ENCODE measurements around the gene ARHGAP28.

DNA sequence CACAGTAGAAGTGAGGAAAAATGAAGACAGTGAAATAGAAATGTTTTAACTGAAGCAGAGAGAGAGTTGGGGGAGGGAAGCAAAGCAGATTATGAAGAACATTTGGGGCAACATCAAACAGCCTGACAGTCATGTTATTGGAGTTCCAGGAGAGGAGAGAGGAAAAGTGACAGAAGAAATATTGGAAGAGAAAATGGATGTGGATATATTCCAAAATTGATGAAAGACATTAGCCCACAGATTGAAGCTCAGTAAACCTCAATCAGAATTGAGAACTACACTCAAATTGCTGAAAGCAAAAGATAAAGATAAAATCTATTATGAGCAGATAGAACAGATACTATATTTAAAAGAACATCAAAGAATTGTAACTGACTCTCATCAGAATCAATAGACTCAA lies 90.8 kb downstream of the ARHGAP28 start:
- TF ChIP-seq, protein P1, sequence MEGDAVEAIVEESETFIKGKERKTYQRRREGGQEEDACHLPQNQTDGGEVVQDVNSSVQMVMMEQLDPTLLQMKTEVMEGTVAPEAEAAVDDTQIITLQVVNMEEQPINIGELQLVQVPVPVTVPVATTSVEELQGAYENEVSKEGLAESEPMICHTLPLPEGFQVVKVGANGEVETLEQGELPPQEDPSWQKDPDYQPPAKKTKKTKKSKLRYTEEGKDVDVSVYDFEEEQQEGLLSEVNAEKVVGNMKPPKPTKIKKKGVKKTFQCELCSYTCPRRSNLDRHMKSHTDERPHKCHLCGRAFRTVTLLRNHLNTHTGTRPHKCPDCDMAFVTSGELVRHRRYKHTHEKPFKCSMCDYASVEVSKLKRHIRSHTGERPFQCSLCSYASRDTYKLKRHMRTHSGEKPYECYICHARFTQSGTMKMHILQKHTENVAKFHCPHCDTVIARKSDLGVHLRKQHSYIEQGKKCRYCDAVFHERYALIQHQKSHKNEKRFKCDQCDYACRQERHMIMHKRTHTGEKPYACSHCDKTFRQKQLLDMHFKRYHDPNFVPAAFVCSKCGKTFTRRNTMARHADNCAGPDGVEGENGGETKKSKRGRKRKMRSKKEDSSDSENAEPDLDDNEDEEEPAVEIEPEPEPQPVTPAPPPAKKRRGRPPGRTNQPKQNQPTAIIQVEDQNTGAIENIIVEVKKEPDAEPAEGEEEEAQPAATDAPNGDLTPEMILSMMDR (IDR thresholded peaks at IDR 0.05; ENCODE audit: insufficient read depth, low read length): no peak
- TF ChIP-seq, protein P2, sequence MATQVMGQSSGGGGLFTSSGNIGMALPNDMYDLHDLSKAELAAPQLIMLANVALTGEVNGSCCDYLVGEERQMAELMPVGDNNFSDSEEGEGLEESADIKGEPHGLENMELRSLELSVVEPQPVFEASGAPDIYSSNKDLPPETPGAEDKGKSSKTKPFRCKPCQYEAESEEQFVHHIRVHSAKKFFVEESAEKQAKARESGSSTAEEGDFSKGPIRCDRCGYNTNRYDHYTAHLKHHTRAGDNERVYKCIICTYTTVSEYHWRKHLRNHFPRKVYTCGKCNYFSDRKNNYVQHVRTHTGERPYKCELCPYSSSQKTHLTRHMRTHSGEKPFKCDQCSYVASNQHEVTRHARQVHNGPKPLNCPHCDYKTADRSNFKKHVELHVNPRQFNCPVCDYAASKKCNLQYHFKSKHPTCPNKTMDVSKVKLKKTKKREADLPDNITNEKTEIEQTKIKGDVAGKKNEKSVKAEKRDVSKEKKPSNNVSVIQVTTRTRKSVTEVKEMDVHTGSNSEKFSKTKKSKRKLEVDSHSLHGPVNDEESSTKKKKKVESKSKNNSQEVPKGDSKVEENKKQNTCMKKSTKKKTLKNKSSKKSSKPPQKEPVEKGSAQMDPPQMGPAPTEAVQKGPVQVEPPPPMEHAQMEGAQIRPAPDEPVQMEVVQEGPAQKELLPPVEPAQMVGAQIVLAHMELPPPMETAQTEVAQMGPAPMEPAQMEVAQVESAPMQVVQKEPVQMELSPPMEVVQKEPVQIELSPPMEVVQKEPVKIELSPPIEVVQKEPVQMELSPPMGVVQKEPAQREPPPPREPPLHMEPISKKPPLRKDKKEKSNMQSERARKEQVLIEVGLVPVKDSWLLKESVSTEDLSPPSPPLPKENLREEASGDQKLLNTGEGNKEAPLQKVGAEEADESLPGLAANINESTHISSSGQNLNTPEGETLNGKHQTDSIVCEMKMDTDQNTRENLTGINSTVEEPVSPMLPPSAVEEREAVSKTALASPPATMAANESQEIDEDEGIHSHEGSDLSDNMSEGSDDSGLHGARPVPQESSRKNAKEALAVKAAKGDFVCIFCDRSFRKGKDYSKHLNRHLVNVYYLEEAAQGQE (IDR thresholded peaks at IDR 0.05; ENCODE audit: insufficient replicate concordance, low read depth): no peak
- no peak for TF ChIP-seq POLR2AphosphoS5 (IDR thresholded peaks at IDR 0.05; ENCODE audit: low read depth)
- TF ChIP-seq GABPA (IDR thresholded peaks at IDR 0.05; ENCODE audit: low read depth): no peak
- TF ChIP-seq SPI1 (IDR thresholded peaks at IDR 0.05; ENCODE audit: borderline replicate concordance, low read depth): no peak
